GM23338 (cell line): ENCODE data around the gene TMEM59.

Experiments
- CREB1 ChIP-seq: fragments of 250-450 bp; sonication (Bioruptor Pico); IDR thresholded peaks from 2 replicates; pipeline ENCODE4 v1.5.0; 2020; ENCODE audit warnings: low read depth, mild to moderate bottlenecking, moderate library complexity
- CTCF ChIP-seq, 2 experiments: fragments of 200-600 bp in 1 of 2; sonication (generic) in 1 of 2; conservative IDR thresholded peaks; 2 replicates each; pipeline versions ENCODE4 v1.5.1 to v1.6.1; 2016 to 2017; ENCODE audit warnings: antibody characterized with exemption in 2 of 2, low read depth in 2 of 2, mild to moderate bottlenecking in 2 of 2, moderate library complexity in 1 of 2
- ETS1 ChIP-seq: IDR thresholded peaks from 2 replicates; pipeline ENCODE4 v1.6.1; 2016; ENCODE audit warnings: antibody characterized with exemption
- EZH2 ChIP-seq: fragments of 200-600 bp; sonication (generic); IDR thresholded peaks from one replicate; pipeline ENCODE4 v1.8.0; 2017; ENCODE audit warnings: antibody characterized with exemption, mild to moderate bottlenecking, low read depth; ENCODE audit not compliant: unreplicated experiment
- EZH2phosphoT487 ChIP-seq: fragments of 200-600 bp; sonication (generic); IDR thresholded peaks from one replicate; pipeline ENCODE4 v1.8.1; 2018; ENCODE audit warnings: antibody characterized with exemption; ENCODE audit not compliant: unreplicated experiment
- JUNB ChIP-seq: IDR thresholded peaks from one replicate; pipeline ENCODE4 v1.6.1; 2016; ENCODE audit warnings: antibody characterized with exemption; ENCODE audit not compliant: unreplicated experiment
- NANOG ChIP-seq: IDR thresholded peaks from 2 replicates; pipeline ENCODE4 v1.6.1; 2016; ENCODE audit warnings: antibody characterized with exemption, borderline replicate concordance
- POLR2AphosphoS5 ChIP-seq: IDR thresholded peaks from 2 replicates; pipeline ENCODE4 v1.6.1; 2016; ENCODE audit warnings: antibody characterized with exemption, low read depth
- REST ChIP-seq: IDR thresholded peaks from one replicate; pipeline ENCODE4 v1.6.1; 2018; ENCODE audit warnings: antibody characterized with exemption; ENCODE audit not compliant: unreplicated experiment
- ZNF462 ChIP-seq: fragments of 250-450 bp; sonication (Bioruptor Pico); IDR thresholded peaks from 2 replicates; pipeline ENCODE4 v1.5.0; 2020; ENCODE audit warnings: mild to moderate bottlenecking, moderate library complexity

- TF ChIP-seq CTCF (conservative IDR thresholded peaks at IDR 0.05; ENCODE audit: low read depth in 2 of 2) (no peak), ETS1 (no peak), REST (no peak), EZH2 (no peak), CREB1 (CRISPR knock-in tag) (no peak), POLR2AphosphoS5 (no peak), EZH2phosphoT487 (no peak), JUNB (no peak), ZNF462 (CRISPR knock-in tag) (no peak), NANOG (no peak)
Observed at GRCh38 chr1:54018635-54019034, 34.4 kb downstream of the TMEM59 start.
